Measurements from ENCODE around the gene FNDC3A. TPM values are rescaled to one million over a fixed set of nuclear protein-coding genes. Genes with fewer than 3 reads are reported as not detected.

The FNDC3A gene
- total RNA-seq, 2 donors from 2014 or later = 42.8 to 49.2 TPM

- no peak for DNase-seq
- Mint-ChIP-seq H3K27ac (no peak overlapping the region), H3K27me3 (no peaks in the 10 kb centered on the region), H3K36me3 (ENCODE audit: low read depth) (peaks cover 2% of the 10 kb centered on the region), H3K4me1 (no peaks in the 10 kb centered on the region), H3K4me3 (no peak overlapping the region)
- no peak for ATAC-seq
- no peaks in the 10 kb centered on the region for H3K9me3 ChIP-seq (ENCODE audit: control insufficient read depth, low read length, poor library complexity, severe bottlenecking)
Observed at GRCh38 chr13:49029570-49029969, 53.9 kb downstream of the FNDC3A start.

DNA sequence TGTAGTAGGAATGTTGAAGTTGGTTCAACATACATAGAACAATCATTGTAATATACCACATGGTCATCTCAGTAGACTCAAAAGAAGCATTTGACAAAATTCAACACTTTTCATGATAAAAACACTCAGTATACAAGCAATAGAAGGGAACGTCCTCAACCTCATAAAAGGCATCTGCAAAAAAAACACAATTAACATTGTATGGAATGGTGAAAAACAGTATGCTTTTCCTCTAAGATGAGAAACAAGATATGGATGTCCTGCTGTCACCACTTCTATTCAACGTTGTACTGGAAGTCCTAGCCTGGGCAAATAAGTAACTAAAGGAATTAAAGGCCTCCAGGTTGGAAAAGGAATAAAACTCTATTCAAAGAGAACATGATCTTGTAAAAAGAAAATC lies 54.5 kb downstream of the FNDC3A start:
- H3K27me3 Mint-ChIP-seq = no peaks in the 10 kb centered on the region
- no peak overlapping the region for H3K27ac Mint-ChIP-seq
- no peak for DNase-seq
- no peak for ATAC-seq
- H3K36me3 Mint-ChIP-seq (ENCODE audit: low read depth) = peaks cover 2% of the 10 kb centered on the region
- no peaks in the 10 kb centered on the region for H3K9me3 ChIP-seq (ENCODE audit: control insufficient read depth, low read length, poor library complexity, severe bottlenecking)
- no peaks in the 10 kb centered on the region for H3K4me1 Mint-ChIP-seq
- no peak overlapping the region for H3K4me3 Mint-ChIP-seq

GRCh38 chr13:49040872-49041271 lies 65.2 kb downstream of the FNDC3A start:
- ATAC-seq (no peak), DNase-seq (no peak)
- H3K9me3 ChIP-seq (ENCODE audit: control insufficient read depth, low read length, poor library complexity, severe bottlenecking) = no peaks in the 10 kb centered on the region
- H3K4me3 Mint-ChIP-seq = no peak overlapping the region
- H3K4me1 Mint-ChIP-seq = peaks cover 15% of the 10 kb centered on the region
- H3K27me3 Mint-ChIP-seq = no peaks in the 10 kb centered on the region
- H3K27ac Mint-ChIP-seq = no peak overlapping the region
- no peaks in the 10 kb centered on the region for H3K36me3 Mint-ChIP-seq (ENCODE audit: low read depth)

- Mint-ChIP-seq H3K36me3 (ENCODE audit: low read depth) (no peaks in the 10 kb centered on the region), H3K27me3 (no peaks in the 10 kb centered on the region), H3K27ac (no peak overlapping the region), H3K4me1 (peaks cover 17% of the 10 kb centered on the region), H3K4me3 (no peak overlapping the region)
- H3K9me3 ChIP-seq (ENCODE audit: control insufficient read depth, low read length, poor library complexity, severe bottlenecking) = no peaks in the 10 kb centered on the region
- no peak for DNase-seq
- no peak for ATAC-seq
Observed at GRCh38 chr13:49042476-49042875, 66.8 kb downstream of the FNDC3A start.

DNA sequence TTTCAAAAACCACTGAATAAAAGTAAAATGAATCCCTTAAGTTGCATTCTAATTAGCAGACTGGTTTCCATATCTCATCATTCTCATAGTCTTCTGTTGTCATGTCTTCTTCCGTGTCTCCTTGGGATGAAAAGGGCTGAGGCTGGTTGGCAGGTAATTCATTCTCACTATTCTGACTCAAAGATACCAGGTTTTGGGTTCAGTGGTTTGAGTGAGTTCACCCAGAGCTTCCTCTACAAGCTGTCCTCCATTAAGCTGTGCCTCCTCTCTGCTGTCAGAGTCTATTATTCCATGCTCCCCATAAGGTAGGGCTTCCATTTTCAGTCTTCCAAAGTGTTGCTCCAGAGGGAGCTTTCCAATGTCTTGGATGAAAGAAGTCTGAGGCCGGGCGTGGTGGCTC lies 68.3 kb downstream of the FNDC3A start:
- peak overlapping the region; percentile 53 for H3K27ac Mint-ChIP-seq
- H3K9me3 ChIP-seq (ENCODE audit: control insufficient read depth, low read length, poor library complexity, severe bottlenecking) = no peaks in the 10 kb centered on the region
- peaks cover 17% of the 10 kb centered on the region for H3K4me1 Mint-ChIP-seq
- no peaks in the 10 kb centered on the region for H3K27me3 Mint-ChIP-seq
- no peak for DNase-seq
- H3K36me3 Mint-ChIP-seq (ENCODE audit: low read depth) = no peaks in the 10 kb centered on the region
- no peak for ATAC-seq
- H3K4me3 Mint-ChIP-seq = no peak overlapping the region

- ATAC-seq (no peak), DNase-seq (no peak)
- H3K4me1 Mint-ChIP-seq = peaks cover 17% of the 10 kb centered on the region
- no peaks in the 10 kb centered on the region for H3K9me3 ChIP-seq (ENCODE audit: control insufficient read depth, low read length, poor library complexity, severe bottlenecking)
- H3K4me3 Mint-ChIP-seq = peak overlapping the region; percentile 1
- peak overlapping the region; percentile 82 for H3K27ac Mint-ChIP-seq
- no peaks in the 10 kb centered on the region for H3K27me3 Mint-ChIP-seq
- no peaks in the 10 kb centered on the region for H3K36me3 Mint-ChIP-seq (ENCODE audit: low read depth)
Observed at GRCh38 chr13:49044836-49045235, 69.1 kb downstream of the FNDC3A start.

- no peaks in the 10 kb centered on the region for H3K9me3 ChIP-seq (ENCODE audit: control insufficient read depth, low read length, poor library complexity, severe bottlenecking)
- Mint-ChIP-seq H3K4me1 (peaks cover 21% of the 10 kb centered on the region), H3K27ac (peak overlapping the region; percentile 82), H3K36me3 (ENCODE audit: low read depth) (no peaks in the 10 kb centered on the region), H3K27me3 (no peaks in the 10 kb centered on the region), H3K4me3 (no peak overlapping the region)
- DNase-seq (no peak), ATAC-seq (no peak)
Observed at GRCh38 chr13:49046002-49046401, 70.3 kb downstream of the FNDC3A start.

- Mint-ChIP-seq H3K4me1 (peaks cover 20% of the 10 kb centered on the region), H3K27ac (peak overlapping the region; percentile 82), H3K27me3 (no peaks in the 10 kb centered on the region)
Observed at GRCh38 chr13:49046519-49046918, 70.8 kb downstream of the FNDC3A start.

DNA sequence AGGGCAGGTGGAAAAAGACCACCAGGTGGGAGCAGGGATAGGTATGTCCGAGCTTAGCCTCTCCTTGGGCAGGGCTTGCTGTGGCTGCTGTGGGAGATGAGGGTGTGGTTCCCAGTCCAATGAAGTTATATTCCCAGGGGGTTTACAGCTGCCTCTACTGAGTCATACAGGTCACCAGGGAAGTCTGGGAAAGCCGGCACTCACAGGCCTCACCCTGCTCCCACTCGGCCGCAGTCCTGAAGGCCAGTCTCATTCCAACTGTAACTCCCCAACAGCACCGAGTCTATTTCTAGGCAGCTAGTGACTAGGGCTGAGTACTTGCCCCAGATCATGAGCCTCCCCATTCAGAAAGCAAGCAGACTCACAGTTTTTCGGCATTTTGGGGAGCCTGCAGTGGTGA lies 77.1 kb downstream of the FNDC3A start:
- ATAC-seq (no peak), DNase-seq (no peak)
- H3K4me3 Mint-ChIP-seq = no peak overlapping the region
- peaks cover 12% of the 10 kb centered on the region for H3K4me1 Mint-ChIP-seq
- no peaks in the 10 kb centered on the region for H3K9me3 ChIP-seq (ENCODE audit: control insufficient read depth, low read length, poor library complexity, severe bottlenecking)
- no peaks in the 10 kb centered on the region for H3K27me3 Mint-ChIP-seq
- H3K36me3 Mint-ChIP-seq (ENCODE audit: low read depth) = peaks cover 3% of the 10 kb centered on the region
- H3K27ac Mint-ChIP-seq = no peak overlapping the region

More at GRCh38 chr13:49046519-49046918, 70.8 kb downstream of the FNDC3A start:
- H3K9me3 ChIP-seq (ENCODE audit: control insufficient read depth, low read length, poor library complexity, severe bottlenecking) = no peaks in the 10 kb centered on the region
- no peak for DNase-seq
- Mint-ChIP-seq H3K4me3 (no peak overlapping the region), H3K36me3 (ENCODE audit: low read depth) (no peaks in the 10 kb centered on the region)
- no peak for ATAC-seq

DNA sequence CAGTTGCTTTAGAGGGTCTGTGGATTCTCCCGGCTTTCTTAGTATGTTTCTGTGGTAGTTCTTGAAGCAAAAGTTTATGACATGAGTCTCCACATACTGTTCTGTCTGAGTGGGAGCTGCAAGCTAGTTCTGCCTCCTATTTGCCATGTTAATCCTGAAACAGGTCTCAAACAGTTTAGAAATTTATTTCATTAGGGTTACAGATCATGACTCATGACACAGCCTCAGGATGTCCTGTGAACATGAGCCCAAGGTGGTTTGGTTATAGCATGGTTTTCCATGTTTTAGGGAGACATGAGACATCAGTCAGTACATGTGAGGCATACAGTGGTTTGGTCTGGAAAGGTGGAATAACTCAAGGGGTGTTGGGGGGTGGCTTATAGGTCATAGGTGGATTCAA lies 77.5 kb downstream of the FNDC3A start:
- peaks cover 3% of the 10 kb centered on the region for H3K36me3 Mint-ChIP-seq (ENCODE audit: low read depth)
- ATAC-seq (no peak), DNase-seq (no peak)
- H3K4me1 Mint-ChIP-seq = peaks cover 12% of the 10 kb centered on the region
- no peaks in the 10 kb centered on the region for H3K27me3 Mint-ChIP-seq
- H3K27ac Mint-ChIP-seq = no peak overlapping the region
- no peak overlapping the region for H3K4me3 Mint-ChIP-seq
- no peaks in the 10 kb centered on the region for H3K9me3 ChIP-seq (ENCODE audit: control insufficient read depth, low read length, poor library complexity, severe bottlenecking)

GRCh38 chr13:49053906-49054305 lies 78.2 kb downstream of the FNDC3A start:
- no peaks in the 10 kb centered on the region for H3K27me3 Mint-ChIP-seq
- DNase-seq (no peak), ATAC-seq (no peak)
- H3K9me3 ChIP-seq (ENCODE audit: control insufficient read depth, low read length, poor library complexity, severe bottlenecking) = no peaks in the 10 kb centered on the region
- H3K4me3 Mint-ChIP-seq = no peak overlapping the region
- peaks cover 3% of the 10 kb centered on the region for H3K36me3 Mint-ChIP-seq (ENCODE audit: low read depth)
- H3K4me1 Mint-ChIP-seq = peaks cover 12% of the 10 kb centered on the region
- H3K27ac Mint-ChIP-seq = no peak overlapping the region

GRCh38 chr13:49055021-49055420 lies 79.3 kb downstream of the FNDC3A start:
- Mint-ChIP-seq H3K4me3 (no peak overlapping the region), H3K27me3 (no peaks in the 10 kb centered on the region), H3K27ac (no peak overlapping the region), H3K36me3 (ENCODE audit: low read depth) (peaks cover 3% of the 10 kb centered on the region), H3K4me1 (peaks cover 12% of the 10 kb centered on the region)
- H3K9me3 ChIP-seq (ENCODE audit: control insufficient read depth, low read length, poor library complexity, severe bottlenecking) = no peaks in the 10 kb centered on the region
- DNase-seq (no peak), ATAC-seq (no peak)

DNA sequence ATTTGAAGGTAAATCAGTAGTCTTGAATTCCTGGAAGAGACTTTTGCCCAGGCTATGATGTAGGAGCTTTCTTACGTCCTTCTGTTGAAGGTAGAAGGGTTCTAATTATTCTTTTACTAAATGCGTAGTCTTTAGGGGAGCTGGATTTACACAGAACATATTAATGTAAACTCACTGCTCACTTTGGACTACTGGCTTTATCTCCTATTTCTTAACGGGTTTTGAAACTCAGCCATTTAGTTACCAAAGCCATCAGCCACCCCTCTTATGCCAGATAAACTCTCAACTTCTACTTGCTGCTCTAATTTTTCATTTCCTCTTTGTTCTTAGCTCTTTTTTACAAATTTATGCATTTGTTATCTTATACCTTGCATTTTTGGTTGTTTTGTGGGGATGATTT lies 81.5 kb downstream of the FNDC3A start:
- no peak for DNase-seq
- Mint-ChIP-seq H3K4me3 (no peak overlapping the region), H3K27me3 (no peaks in the 10 kb centered on the region), H3K27ac (no peak overlapping the region), H3K4me1 (peaks cover 10% of the 10 kb centered on the region), H3K36me3 (ENCODE audit: low read depth) (peaks cover 3% of the 10 kb centered on the region)
- no peaks in the 10 kb centered on the region for H3K9me3 ChIP-seq (ENCODE audit: control insufficient read depth, low read length, poor library complexity, severe bottlenecking)
- ATAC-seq = no peak

- H3K9me3 ChIP-seq (ENCODE audit: control insufficient read depth, low read length, poor library complexity, severe bottlenecking) = no peaks in the 10 kb centered on the region
- H3K36me3 Mint-ChIP-seq (ENCODE audit: low read depth) = peaks cover 5% of the 10 kb centered on the region
- ATAC-seq = no peak
- H3K27ac Mint-ChIP-seq = no peak overlapping the region
- H3K4me1 Mint-ChIP-seq = peaks cover 12% of the 10 kb centered on the region
- DNase-seq = no peak
- H3K4me3 Mint-ChIP-seq = no peak overlapping the region
- no peaks in the 10 kb centered on the region for H3K27me3 Mint-ChIP-seq
Observed at GRCh38 chr13:49058761-49059160, 83.0 kb downstream of the FNDC3A start.

Measured in T-helper 17 cell (primary cell).